GM21786 (cell line): Measurements from ENCODE around the gene RETSAT.
"Not testable (repeated sequence)": the region's sequence is repeated elsewhere in the genome, so short reads cannot be mapped to it uniquely, and the experiment has no call there.

Experiments used
- ATAC-seq: cut with Tn5 transposase; IDR thresholded peaks from one replicate; pipeline ENCODE4 v1.9.1; 2021; ENCODE audit not compliant: unreplicated experiment

Gene RETSAT

DNA sequence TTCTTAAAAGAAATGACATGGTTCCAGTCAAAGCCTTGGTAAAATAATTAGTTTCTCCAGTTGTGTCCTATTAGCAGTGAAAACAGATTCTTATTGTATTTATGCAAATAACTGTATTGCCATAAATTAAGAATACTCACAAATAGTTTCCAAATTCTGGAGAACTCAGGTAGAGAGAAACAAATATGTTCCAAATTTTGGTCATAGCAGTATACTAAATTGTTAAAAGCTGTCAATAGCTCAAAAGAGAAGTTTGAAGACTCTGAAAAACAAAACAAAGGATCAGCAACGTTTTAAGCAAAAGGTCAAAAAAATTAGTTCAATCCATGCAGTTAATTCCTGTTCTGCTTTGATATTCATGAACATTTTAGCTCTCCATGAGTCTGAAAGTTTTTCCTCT, 25.7 kb upstream of the RETSAT start:
- ATAC-seq, result no peak

DNA sequence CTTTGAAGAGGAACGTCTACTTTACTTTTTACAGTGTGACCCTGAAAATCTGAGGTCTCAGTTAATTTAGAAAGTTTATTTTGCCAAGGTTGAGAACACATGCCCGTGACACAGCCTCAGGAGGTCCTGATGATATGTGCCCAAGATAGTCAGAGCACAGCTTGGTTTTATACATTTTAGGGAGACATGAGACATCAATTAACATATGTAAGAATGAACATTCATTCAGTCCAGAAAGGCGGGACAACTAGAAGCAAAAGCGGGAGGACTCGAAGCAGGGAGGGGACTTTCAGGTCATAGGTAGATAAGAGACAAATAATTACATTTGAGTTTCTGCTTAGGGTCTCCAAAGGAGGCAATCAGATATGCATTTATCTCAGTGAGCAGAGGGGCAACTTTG, 23.9 kb upstream of the RETSAT start:
- no peak for ATAC-seq

DNA sequence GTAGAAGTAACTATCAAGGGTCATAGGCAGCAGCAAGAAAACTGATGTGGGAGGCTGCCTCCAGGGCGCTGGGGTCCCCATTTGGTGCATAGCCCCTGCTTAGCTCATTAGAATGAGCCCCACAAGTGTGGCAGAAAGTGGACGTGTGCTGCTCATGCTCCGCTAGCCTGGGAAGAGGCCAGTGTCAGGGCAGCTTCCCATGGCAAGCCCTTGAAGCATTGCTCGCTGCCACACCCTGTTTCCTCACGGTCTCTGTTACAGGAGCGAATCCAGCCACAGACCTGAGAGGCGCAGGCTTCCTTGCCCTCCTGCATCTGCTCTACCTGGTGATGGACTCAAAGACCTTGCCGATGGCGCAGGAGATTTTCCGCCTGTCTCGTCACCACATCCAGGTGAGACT, 22.8 kb upstream of the RETSAT start:
- no peak for ATAC-seq

DNA sequence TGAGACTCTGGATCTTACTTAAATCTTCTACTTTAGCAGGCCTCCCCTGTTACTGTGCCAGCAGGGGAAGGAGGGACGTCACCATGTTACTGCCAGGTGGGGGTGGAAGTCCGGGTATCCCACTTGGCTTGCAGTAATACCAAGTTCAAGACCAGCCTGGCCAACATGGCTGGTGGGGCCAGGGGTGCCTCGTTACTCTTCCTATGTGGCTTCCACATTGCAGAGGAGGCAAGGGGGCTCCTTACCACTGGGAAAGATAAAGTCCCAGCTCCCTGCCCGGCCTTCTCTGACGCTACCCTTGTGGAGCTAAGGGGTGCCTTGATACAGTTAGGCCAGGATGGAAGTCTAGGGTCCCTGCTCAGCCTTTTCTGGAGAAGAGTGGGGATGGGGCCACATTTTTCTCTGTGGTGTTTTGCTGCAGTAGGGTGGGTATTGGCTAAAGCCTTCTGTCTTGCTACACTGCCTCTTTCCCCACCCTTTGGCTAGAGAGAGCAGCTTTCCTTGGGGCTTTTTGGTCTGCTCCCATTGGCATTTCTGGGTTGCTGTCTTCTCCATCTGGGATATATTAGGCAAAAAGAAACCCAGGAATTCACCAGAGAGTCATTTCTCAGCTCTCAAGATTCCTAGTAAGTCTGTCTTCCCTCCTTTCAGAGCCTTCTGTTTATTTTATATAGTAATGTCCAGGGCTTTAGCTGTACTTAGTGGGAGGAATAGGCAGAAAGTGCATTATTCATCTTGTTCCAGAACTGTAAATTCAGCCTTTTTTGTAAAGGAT, 22.1 kb upstream of the RETSAT start:
- ATAC-seq, result no peak

DNA sequence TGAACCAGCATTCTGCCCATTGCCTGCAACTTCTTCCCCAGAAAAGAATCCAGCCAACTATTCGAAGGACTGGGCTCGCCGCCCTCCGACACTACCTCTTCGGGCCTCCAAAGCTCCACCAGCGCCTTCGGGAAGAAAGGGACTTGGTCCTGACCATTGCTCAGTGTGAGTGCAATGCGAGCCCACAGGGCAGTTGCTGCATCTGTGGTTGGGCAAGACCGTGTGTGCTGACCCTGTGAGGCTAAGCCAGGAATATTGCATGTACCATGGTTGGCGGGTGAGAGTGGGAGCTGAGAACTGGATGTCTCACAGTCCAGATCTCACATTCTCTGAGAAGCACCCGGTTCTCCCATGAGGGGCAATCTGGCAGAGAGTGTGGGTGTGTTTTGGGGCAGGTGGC, 16.7 kb upstream of the RETSAT start:
- no peak for ATAC-seq

DNA sequence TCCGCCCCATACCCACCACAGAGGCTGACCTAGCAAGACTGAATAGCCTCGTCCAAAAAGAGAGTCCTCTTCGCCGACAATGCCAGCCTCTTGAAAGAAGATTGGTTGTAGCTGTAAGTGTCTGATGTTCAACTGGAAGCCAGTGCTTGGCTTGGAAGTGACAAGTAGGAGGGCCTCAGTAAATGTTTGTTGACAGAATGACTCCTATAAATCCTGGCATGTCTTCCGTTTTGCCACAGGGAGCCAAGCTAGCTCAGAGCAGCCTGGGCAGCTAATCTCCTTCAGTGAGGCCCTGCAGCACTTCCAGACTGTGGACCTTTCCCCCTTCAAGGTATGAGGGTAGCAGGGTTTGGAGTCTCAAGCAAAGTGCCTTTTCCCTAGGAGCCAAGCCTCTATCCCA, 15.2 kb upstream of the RETSAT start:
- ATAC-seq, result no peak

DNA sequence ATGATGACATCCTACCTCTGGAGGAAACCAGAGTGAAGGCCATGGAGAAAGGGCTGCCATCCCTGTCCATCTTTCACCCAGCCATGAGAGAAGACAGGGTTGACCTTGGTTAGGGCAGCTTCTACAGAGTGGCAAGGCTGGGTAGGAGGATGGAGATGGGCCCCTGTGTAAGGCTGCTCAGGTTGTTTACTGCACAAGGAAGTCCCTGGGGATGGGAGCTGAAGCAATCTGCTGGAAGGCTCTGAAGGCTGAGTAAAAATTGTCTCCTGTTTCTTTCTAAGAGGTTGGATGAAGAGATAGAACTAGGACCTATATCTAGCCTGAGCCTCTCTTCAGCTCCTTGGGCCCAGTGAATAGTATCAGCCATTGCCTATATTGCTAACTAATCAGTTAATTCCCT, 14.6 kb upstream of the RETSAT start:
- ATAC-seq, result no peak

DNA sequence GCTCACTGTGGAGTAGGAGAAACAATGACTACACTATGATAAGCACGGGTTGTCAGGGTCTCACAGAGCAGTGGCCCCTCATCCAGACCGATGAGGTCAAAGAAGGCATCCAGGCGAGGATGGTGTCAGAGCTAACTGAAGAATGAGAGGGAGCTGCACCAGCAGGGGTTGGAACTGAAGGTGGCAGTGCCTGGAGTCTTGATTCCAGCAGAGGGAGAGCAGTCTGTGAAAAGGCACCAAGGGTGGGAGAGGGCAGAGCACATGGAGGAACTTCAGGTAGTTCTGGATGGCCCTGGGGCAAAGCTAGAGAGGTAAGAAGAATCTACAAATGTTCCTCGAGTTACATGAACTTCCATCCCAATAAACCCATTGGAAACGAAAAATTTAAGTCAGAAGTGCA, 12.9 kb upstream of the RETSAT start:
- no peak for ATAC-seq

DNA sequence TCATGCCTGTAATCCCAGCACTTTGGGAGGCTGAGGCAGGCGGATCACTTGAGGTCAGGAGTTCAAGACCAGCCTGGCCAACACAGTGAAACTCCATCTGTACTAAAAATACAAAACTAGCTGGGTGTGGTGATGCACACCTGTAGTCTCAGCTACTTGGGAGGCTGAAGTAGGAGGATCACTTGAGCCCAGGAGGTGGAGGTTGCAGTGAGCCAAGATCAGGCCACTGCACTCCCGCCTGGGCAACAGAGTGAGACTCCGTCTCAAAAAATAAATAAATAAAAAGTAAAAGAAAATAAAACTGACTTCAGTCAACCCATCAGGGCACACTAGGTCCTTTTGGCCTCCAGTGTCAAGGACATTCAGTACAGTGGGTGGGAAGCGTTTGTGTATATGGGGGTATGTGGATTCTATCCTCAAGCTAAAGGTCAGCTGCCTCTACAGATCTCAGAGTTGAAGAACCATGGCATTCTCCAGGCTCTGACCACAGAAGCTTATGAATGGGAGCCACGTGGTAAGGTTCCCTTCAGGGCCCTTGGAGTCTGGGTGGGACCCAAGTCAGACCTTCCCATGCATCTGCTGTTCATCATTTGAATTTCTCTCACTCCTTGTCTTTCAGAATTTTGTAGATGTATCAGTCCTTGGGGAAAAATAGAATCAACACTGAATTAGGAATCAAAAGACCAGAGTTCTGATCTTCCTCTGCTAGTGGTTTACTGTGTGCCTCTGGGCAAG, 8.5 kb upstream of the RETSAT start:
- ATAC-seq, result not testable (repeated sequence)

DNA sequence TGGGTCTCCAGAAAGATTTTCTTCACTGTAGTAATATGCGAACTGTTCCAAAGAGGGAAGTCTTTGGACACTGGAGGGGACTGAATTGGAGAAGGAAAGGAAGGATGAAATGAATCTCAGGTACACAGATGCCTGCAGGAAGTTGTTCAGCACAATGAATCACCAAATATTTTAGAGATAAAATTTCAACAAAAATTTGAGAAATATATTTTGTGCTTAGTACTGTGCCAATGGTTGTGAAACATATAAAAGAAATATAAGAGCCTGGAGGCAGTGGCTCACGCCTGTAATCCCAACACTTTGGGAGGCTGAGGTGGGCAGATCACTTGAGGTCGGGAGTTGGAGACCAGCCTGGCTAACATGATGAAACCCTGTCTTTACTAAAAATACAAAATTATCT, 3.4 kb upstream of the RETSAT start:
- no peak for ATAC-seq

DNA sequence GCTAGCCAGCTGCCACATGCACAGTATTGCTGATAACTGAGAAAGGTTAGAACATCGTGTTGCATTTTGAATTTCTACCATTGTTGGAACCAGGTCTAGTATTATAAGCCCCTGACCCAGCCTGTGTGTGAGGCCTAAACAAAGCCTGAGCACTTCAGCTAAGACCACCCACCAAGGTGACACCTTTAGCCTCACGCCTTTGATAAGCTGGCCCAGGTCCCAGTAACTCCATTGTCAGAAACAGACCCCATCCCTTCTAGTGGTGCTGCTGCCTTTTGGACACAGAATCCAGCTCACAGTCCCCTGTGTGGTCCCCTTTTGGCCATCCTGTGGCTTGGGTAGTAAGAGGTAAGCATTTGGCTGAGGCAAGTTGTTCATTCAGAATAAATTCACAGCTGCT, 1.9 kb upstream of the RETSAT start:
- no peak for ATAC-seq

DNA sequence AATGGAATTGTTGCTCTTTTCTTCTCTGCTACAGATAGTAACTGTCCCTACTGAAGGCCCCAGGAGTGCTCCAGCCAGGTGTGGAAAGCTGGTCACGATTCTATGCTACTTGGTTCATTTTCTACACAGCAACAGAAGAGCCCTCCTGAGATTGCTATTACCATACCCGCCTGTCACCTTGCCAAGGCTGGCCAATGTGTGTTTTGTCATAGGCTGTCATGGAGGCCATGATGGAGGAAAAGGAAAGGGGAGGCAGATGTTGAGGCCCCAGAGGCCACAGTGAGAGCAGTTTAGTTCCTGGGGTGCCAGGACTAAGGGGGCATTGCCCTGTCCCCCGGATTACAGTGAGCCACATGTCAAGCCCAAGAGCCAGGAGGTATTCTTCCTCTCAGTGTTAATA, 1.2 kb upstream of the RETSAT start:
- ATAC-seq, result no peak

DNA sequence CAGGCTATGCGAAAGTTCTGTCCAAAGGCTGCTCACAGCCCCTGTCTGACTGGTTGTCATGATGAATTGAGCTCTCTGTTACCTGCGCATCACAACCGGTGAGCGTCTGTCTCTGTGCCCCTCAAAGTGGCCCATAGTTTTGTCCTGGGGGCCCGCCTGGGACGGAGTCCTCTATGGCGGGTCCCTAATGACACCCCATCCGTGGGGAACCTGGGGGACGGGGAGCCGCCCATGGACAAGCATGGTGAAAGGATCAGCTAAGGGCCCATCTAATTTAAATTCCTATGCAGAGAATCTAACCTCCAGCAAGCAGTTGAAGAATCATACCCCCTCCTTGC, 714 bp upstream of the RETSAT start:
- no peak for ATAC-seq

DNA sequence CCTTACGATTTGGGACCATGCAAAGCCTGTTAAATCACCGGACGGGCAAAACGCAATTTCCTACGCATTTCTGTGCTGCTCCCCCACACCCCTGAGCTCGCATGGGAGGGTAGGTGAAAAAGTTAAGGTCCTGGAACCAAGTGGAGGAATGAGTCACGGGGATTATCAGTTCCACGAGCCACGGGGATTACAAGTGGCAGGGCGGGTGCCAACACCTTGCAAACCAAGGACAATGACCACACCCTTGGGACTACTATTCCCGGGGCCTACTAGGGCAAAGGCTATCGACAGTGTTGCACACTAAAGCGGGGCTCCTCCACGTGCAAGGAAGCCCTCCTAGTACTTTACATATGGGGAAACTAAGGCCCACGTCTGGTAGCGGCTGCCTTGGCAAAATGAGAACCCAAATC, 447 bp downstream of the RETSAT start:
- ATAC-seq, result peak; percentile 1

DNA sequence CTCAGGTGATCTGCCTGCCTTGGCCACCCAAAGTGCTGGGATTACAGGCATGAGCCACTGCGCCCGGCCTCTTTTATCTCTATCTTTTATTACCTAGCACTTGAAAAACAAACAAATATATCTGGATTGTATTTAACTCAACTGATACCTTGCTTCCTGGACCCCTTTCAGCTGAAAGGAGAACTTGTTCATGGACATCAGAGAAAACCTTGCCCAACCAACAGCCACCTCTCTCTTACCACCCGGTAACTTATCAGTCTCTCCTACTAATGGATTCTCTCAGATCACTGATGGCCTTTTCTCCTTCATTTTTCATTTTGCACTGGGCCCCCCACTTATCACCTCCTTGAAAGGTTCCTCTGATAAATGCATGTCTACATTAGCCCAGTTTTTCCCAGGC, 6.7 kb downstream of the RETSAT start:
- no peak for ATAC-seq

DNA sequence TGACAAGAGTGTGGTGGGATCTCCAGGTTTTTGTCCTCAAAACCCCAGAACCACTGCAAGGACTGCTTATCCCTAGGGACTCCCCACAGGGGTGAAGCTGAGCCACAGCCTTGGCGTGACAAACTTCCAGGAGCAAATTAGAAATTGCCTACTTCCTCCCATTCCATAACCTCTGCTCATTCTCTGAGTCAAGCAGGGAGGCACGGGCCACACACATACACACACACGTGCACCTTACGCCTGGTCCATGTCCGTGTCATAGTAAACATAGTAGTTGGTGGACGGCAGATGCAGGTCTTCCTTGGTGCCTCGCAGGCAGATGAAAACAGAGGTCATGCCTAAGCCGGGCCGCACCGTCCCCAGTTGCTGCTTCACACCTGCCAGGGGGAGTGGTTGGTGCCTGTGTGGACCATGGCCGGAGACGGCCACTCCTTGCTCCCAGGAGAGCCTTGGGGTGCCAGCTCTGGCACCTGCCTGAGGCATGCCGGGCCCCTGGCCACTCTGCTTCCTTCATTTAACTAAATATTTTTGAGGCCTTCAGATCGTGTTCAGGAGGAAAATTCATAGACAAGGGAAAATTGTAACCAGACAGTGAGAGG, 9.9 kb downstream of the RETSAT start:
- ATAC-seq, result no peak

DNA sequence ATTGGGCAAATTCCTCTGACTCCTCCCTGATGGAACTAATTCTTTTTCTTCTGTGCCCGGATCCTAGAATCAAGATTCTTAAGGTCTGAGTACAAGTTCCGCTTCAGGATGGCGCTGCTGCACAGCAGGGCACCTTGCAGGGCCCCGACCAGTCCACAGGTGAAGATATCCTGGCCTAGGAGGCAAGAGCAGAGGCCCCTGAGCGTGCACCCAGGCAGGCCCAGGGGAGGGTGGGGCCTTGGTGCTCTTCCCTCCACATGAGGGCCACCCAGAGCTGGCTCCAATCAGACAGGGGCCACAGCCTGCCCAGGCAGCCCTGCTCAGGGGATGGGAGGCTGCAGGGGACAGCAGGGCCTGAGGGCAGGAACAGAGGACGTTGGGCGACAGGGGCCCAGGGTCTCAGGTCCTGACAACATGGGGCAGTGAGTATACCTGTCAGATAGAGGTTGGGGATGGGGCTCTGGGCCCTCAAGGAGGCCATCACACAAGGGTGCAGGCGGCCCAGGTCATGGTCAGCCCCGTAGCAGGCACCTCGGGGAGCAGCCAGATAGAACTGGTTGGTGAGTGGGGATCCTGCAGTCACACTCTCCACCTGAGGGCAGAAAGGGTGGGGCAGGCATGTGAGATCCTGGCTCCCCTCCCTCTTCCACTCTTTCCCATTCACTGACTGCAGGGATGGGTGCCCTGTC, 11.0 kb downstream of the RETSAT start:
- ATAC-seq, result not testable (repeated sequence)

DNA sequence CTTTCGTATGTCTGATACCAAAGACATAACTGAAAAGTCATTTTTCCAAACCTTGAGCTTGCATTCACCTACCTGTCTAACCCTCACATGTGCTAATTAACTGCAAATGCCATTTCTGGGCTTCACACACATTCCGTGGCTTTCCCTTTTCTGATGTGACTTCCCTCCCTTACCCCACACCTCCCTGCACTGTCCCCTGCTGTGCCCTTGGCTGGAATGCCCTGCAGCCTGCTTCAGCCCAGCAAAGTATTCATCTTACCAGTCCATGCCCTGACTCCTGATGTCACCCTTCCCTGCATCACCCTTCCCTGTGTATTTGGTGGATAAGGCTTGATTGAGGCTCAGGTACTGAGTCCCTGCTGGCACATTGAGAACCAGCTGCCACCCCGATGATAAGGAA, 12.2 kb downstream of the RETSAT start:
- no peak for ATAC-seq

DNA sequence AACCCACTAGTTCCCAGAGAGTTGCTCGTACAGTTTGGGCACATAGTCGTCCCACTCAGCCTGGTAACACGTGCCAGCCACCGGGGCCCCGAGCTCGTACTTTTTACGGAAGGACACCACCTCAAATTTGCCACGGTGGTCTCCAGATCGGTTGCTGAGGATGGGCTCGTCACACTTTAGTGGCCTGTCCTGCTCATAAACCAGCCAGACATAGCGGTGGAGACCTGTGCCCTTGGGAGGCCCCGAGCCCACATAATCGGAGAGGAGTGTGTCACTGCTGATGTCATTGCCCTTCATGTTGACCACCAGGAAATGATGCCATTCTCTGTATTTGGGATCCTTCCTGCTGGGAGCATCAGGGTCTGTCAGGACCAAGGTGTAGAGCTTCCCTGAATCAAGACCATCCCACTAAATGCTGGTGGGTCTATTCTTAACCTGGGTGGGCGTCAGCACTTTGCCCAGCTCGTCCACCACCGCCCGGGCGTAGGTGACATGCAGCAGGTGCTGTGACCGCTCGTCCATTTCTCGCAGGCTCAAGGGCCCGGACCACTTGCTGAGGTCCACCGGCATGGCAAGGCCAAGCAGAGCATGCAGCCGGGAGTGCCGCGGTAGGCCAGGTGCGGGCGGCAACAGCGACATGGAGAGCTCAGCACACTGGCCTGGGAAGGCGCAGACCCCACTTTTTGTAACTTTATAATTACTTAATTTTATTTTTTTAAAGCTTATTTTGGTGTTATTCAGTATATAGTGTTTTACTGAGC, 12.9 kb downstream of the RETSAT start:
- ATAC-seq, result no peak

DNA sequence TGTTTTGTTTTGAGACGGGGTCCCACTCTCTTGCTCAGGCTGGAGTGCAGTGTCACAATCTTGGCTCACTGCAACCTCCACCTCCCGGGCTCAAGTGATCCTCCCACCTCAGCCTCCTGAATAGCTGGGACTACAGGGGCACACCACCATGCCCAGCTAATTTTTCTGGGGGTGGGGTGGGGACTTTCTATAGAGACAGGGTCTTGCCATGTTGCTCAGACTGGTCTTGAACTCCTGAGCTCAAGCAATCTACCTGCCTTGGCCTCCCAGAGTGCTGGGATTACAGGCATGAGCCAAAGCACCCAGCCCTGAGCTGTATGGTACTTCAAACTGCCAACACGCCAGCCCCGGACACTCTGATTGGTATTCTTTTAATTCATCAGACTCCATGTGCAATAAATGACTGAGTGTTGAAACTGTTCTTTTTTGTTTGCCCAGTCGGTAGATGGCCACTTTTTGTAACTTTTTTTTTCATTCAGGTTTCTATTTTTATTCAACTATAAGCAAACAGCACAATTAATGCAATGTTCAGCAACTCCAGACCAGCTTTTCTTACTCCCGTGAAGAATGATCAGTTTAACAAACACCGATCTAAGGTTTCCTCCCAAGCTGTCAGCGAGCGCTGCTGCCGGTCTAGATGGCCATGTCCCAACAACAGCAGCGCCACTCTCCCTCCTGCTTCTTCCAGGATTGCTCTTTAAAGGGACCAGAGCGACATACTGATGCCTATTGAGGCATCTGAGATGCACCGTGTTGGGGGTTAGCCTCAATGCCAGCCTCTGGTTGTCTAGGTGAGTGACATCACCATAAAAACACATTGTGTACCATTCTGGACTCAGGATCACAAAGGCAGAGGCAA, 14.1 kb downstream of the RETSAT start:
- ATAC-seq, result no peak
